ENCODE measurements around the gene GPR132. TPM values are rescaled to one million over a fixed set of nuclear protein-coding genes. Genes with fewer than 3 reads are reported as not detected.

The GPR132 gene
- total RNA-seq, 1 donor = 0.09 TPM

DNA sequence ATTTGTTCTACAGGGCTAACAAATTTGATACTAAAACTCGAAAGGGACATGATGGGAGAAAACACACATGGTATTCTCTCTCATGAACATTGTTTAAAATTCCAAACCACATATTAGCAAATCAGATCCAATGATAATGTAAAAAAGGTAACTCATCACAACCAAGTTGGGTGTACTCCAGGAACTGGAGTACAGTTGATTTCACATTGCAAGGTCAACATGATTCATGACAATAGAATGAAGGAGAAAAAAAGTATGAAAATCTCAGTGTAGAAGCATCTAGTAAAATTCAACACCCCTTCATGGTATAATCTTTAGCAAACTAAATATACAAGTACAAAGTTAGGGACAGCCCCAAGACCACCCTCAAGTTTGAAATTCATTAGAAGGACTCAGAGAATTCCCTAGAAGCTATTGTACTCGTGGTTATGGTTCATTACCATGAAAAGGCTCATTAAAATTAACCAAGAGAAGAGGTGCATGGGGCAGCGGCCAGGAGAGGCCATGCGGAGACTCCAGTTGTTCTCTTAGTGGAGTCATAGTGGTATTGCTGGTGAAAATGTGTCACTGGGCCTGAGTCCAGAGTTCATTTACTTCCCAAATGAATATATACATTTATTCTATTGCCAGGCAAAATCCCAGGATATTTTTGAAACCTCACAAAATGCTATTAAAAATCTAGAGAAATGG is 41.3 kb downstream of the GPR132 start:
- DNase-seq (ENCODE audit: low read depth) = peak; percentile 47
- no peak overlapping the region for H3K4me3 ChIP-seq (ENCODE audit: low read depth, low read length)
- TF ChIP-seq, protein P1, sequence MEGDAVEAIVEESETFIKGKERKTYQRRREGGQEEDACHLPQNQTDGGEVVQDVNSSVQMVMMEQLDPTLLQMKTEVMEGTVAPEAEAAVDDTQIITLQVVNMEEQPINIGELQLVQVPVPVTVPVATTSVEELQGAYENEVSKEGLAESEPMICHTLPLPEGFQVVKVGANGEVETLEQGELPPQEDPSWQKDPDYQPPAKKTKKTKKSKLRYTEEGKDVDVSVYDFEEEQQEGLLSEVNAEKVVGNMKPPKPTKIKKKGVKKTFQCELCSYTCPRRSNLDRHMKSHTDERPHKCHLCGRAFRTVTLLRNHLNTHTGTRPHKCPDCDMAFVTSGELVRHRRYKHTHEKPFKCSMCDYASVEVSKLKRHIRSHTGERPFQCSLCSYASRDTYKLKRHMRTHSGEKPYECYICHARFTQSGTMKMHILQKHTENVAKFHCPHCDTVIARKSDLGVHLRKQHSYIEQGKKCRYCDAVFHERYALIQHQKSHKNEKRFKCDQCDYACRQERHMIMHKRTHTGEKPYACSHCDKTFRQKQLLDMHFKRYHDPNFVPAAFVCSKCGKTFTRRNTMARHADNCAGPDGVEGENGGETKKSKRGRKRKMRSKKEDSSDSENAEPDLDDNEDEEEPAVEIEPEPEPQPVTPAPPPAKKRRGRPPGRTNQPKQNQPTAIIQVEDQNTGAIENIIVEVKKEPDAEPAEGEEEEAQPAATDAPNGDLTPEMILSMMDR (IDR thresholded peaks at IDR 0.05; ENCODE audit: insufficient read depth, low read length) = no peak

DNA sequence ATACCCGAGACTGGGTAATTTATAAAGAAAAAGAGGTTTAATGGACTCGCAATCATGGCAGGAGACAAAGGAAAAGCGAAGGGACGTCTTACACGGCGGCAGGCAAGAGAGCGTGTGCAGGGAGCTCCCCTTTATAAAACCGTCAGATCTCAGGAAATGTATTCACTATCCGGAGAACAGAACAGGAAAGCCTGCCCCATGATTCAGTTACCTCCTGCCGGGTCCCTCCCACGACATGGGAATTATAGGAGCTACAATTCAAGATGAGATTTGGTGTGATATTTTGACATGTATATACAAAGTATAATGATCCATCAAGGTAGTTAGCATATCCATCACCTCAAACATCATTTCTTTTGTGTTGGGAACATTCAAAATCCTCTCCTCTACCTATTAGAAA is 42.1 kb downstream of the GPR132 start:
- no peak for DNase-seq (ENCODE audit: low read depth)
- H3K4me3 ChIP-seq (ENCODE audit: low read depth, low read length) = no peak overlapping the region
- TF ChIP-seq, protein P1 (IDR thresholded peaks at IDR 0.05; ENCODE audit: insufficient read depth, low read length) = no peak

DNA sequence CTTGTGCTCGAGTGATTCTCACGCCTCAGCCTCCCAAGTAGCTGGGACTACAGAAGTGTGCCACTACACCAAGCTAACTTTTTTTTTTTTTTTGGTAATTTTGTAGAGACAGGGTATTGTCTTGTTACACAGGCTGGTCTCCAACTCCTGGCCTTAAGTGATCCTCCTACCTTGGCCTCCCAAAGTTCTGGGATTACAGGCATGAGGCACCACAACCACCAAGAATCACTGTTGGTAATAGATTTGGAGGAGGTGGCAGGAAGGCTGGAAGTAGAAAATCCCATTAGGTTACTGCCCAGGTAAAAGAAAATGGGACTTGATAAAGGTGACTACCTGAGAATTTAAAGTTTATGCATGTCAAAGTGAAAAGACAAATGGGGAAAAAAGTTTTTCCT is 43.0 kb downstream of the GPR132 start:
- DNase-seq (ENCODE audit: low read depth) = no peak
- TF ChIP-seq, protein P1 (IDR thresholded peaks at IDR 0.05; ENCODE audit: insufficient read depth, low read length) = no peak
- H3K4me3 ChIP-seq (ENCODE audit: low read depth, low read length) = peak overlapping the region; percentile 86

DNA sequence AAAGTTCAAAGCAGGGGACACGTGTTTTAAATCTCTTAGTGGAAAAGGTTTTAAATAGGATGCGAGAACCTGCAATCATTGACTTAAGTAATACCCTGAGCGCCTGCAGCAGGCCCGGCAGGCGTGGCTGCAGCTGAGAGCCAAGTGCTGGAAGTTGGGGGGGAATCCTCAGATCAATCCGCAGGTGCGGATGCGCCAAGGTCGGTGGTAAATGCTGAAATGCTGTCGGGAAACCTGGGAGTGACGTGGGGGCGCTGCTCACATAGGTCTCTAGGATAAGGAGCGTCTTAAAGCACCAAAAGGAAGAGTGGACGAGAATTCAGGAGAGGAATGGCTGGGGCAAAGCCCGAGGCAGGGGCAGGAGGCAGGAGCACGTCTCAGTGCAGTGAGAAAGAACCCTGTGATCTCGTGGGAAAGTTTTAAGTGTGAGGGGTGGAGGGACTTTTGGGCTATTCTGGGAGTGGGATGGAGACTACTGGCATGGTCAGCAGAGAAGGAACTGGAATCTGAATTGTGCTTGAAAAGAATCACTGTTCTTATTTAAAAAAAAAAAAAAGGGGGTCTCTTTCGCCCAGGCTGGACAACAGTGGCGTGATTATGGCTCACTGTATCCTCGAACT is 43.5 kb downstream of the GPR132 start:
- no peak for DNase-seq (ENCODE audit: low read depth)
- TF ChIP-seq, protein P1 (IDR thresholded peaks at IDR 0.05; ENCODE audit: insufficient read depth, low read length) = no peak
- peak overlapping the region; percentile 86 for H3K4me3 ChIP-seq (ENCODE audit: low read depth, low read length)

DNA sequence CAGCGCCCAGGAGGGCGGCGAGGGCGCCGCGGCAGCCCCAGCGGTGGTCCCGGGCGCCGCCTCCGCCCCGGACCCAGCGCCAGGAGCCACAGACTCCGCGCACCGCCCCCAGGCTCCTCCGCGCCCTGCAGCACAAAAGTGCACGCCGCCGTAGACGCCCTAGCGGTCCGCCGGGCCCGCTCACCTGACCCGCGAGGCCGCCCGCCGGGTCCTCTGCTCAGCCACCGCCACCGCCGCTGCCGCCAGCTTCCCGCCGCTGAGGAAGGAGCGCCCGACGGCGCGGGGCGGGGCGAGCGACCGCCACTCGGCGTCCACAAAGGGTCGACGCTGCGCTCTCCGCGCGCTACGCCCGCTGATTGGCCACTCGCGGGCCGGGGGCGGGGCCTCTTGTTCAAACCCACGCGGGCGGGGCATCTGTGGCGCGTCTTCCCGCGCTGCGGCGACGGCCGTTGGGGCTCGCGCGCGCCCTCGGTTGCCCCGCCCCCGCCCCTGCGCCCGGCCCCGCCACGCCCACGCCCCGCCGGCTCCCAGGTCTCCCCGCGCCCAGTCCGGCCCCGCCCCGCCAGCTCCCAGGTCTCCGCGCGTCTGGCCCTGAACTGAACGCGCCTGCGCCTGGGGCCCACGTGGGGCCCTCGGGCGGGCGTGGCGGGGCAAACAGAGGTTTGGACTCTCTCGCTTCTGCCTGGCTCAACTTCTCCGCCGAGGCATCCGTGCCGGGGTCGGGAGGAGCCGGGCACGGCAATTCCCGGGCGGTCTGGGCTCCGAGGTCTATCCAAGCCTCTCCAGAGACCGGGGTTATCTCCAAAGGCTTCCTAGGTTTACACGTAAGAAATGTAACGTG is 44.2 kb downstream of the GPR132 start, which contains the start of gene CDCA4:
CDCA4 (minus strand) TSS at position 269 of the 841 bp plus-strand sequence. CDS start 9,154 bp downstream, outside the sequence.
- peak within 1 kb of the TSS; percentile 86 for H3K4me3 ChIP-seq (ENCODE audit: low read depth, low read length)
- TF ChIP-seq, protein P1 (IDR thresholded peaks at IDR 0.05; ENCODE audit: insufficient read depth, low read length) = no peak
- DNase-seq (ENCODE audit: low read depth) = peak; percentile 92

DNA sequence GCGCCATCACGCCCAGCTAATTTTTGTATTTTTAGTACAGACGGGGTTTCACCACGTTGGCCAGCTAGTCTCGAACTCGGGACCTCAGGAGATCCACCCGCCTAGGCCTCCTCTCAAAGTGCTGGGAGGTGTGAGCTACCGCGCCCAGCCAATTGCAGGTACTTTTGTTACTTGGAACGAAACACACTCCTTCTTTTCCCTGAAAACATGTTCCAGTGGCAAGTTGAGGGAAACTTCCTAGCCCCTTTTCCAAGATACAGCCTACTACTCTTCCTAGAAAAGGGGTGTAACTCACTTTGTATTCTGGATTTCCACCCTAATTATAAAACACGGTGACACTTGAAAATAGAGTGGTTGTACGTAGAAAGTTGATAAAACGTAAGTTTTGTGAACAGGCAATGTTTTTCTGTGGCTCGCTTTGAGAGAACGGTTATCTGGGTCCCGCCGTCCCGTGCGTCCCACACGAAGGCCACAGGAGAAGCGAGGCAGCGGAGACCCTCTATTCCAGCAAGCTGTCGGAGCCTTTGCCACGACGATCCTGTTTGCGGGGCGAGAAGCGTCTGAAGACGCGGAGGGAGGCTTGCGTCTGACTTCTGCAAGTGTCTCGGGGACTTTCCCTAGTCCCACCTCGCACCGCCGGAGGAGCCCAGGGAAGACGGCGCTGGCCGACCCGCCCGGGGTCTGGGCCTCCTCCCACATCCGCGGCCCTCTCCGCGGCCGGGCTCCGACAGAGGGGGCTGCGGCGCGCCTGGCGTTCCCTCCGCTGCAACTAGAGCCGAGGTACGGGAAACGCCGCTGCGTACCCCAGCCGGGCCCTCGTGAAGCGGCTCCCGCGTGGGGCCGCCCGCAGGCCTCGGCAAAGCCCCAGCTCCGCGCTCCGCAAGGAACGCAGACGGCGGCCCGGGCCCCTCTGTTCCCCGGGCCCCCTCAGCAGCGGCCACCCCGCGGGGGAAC is 45.1 kb downstream of the GPR132 start:
- H3K4me3 ChIP-seq (ENCODE audit: low read depth, low read length) = peak overlapping the region; percentile 85
- DNase-seq (ENCODE audit: low read depth) = no peak
- TF ChIP-seq, protein P1 (IDR thresholded peaks at IDR 0.05; ENCODE audit: insufficient read depth, low read length) = no peak

Measured in fibroblast of the aortic adventitia (primary cell).